HepG2 (cell line): Measurements from ENCODE around the gene ACP7. TPM values are rescaled to one million over a fixed set of nuclear protein-coding genes. Genes with fewer than 3 reads are reported as not detected.

Experiments
- ATAC-seq: fragments of 200-7000 bp; cut with Tn5 transposase; 3 replicates; pipeline ENCODE4 v1.9.1; 2020; ENCODE audit warnings: mild to moderate bottlenecking, moderate library complexity
- BruUV-seq: library from RNA; stranded (reverse); fragments of 400-500 nt; replicated peaks from 2 replicates; lab custom pipeline; 2021; lab: Mats Ljungman, UMichigan
- CTCF ChIA-PET: fragments of 300-600 bp; formaldehyde crosslinking; extraction: SDS; loops from one replicate; lab custom pipeline; 2021; ENCODE audit warnings: low total read pairs, inconsistent platforms, low intra/inter-chr PET ratio; lab: Yijun Ruan, JAX
- POLR2A ChIA-PET: fragments of 350-600 bp; sonication (Branson Sonifier 250); formaldehyde crosslinking; loops from one replicate; lab custom pipeline; 2020; ENCODE audit warnings: antibody characterized with exemption, inconsistent platforms; lab: Yijun Ruan, JAX
- DNase-seq: peaks from one replicate; pipeline ENCODE4 v3.0.0-alpha.2; 2015; ENCODE audit warnings: low spot score
- FAIRE-seq: peaks from 3 replicates; lab custom pipeline; 2011; peaks lifted over from hg19 to GRCh38; lab: Jason Lieb, UNC
- H2AFZ ChIP-seq: one replicate; pipeline ENCODE4 v1.6.1; 2011; ENCODE audit warnings: low read length, inconsistent platforms
- H3K27ac ChIP-seq: fragments of 300-600 bp; 3 replicates; pipeline ENCODE4 v1.8.0; 2011; ENCODE audit warnings: mixed run types, mild to moderate bottlenecking, mixed read lengths, low read length, inconsistent platforms; ENCODE audit not compliant: insufficient read depth; ENCODE audit errors: extremely low read length
- H3K27me3 ChIP-seq, 2 experiments: fragments of 200-600 bp in 1 of 2; 2 replicates in 1 of 2; 3 replicates in 1 of 2; pipeline versions ENCODE4 v1.6.0 to v1.8.0; 2011; ENCODE audit warnings: low read length in 2 of 2, mild to moderate bottlenecking in 2 of 2, moderate library complexity in 2 of 2, inconsistent platforms in 1 of 2; ENCODE audit not compliant: insufficient read depth in 2 of 2, control insufficient read depth in 1 of 2
- H3K36me3 ChIP-seq, 2 experiments: fragments of 200-600 bp in 1 of 2; replicated peaks in 1 of 2; 2 replicates in 1 of 2; 3 replicates in 1 of 2; pipeline versions ENCODE4 v1.5.1 to v1.8.0; 2011; ENCODE audit warnings: low read length in 2 of 2, inconsistent platforms in 1 of 2; ENCODE audit not compliant: insufficient read depth in 2 of 2, control insufficient read depth in 1 of 2
- H3K4me1 ChIP-seq: 2 replicates; pipeline ENCODE4 v1.5.1; 2012; ENCODE audit warnings: low read length, inconsistent platforms; ENCODE audit not compliant: insufficient read depth
- H3K4me2 ChIP-seq: 2 replicates; pipeline ENCODE4 v1.6.0; 2011; ENCODE audit warnings: low read depth, low read length, inconsistent platforms
- H3K4me3 ChIP-seq, 3 experiments: fragments of 200-600 bp in 1 of 3; sonication (generic), shearing (Covaris generic) in 1 of 3; replicated peaks in 1 of 3; 2 replicates each; pipeline ENCODE4 v1.5.1; 2011 to 2016; ENCODE audit warnings: low read length in 3 of 3, inconsistent platforms in 2 of 3, low read depth in 2 of 3, mild to moderate bottlenecking in 2 of 3, control low read depth in 1 of 3, mixed read lengths in 1 of 3; ENCODE audit not compliant: insufficient read depth in 1 of 3
- H3K79me2 ChIP-seq: one replicate; pipeline ENCODE4 v1.6.1; 2011; ENCODE audit warnings: low read length, inconsistent platforms; ENCODE audit not compliant: insufficient read depth
- H3K9ac ChIP-seq: 2 replicates; pipeline ENCODE4 v1.6.0; 2011; ENCODE audit warnings: mild to moderate bottlenecking, low read depth, low read length, inconsistent platforms; ENCODE audit not compliant: insufficient read depth
- H3K9me3 ChIP-seq: 2 replicates; pipeline ENCODE4 v1.5.1; 2012; ENCODE audit warnings: mild to moderate bottlenecking, low read length
- H4K20me1 ChIP-seq: 2 replicates; pipeline ENCODE4 v1.6.0; 2011; ENCODE audit warnings: inconsistent platforms, mild to moderate bottlenecking, low read length, moderate library complexity; ENCODE audit not compliant: insufficient read depth
- CTCF ChIP-seq: sonication (generic); formaldehyde crosslinking; IDR thresholded peaks from 2 replicates; pipeline ENCODE4 v1.5.0; 2020; ENCODE audit warnings: mild to moderate bottlenecking, missing genetic modification reagents, moderate library complexity
- KIAA2018 ChIP-seq: sonication (generic); formaldehyde crosslinking; IDR thresholded peaks from 2 replicates; pipeline ENCODE4 v1.5.0; 2020; ENCODE audit warnings: mild to moderate bottlenecking, missing genetic modification reagents, borderline replicate concordance
- NFKBIZ ChIP-seq: IDR thresholded peaks from 2 replicates; pipeline ENCODE4 v1.6.1; 2018; ENCODE audit warnings: missing genetic modification reagents, missing compliant biosample characterization
- NR2F1 ChIP-seq, 2 experiments: fragments of 450-650 bp in 1 of 2; formaldehyde crosslinking in 1 of 2; IDR thresholded peaks; 2 replicates each; pipeline versions ENCODE4 v1.5.0 to v1.6.1; 2016 to 2020; ENCODE audit warnings: mild to moderate bottlenecking in 1 of 2, missing compliant biosample characterization in 1 of 2, missing genetic modification reagents in 1 of 2, moderate library complexity in 1 of 2
- POGZ ChIP-seq: sonication (generic); formaldehyde crosslinking; IDR thresholded peaks from 2 replicates; pipeline ENCODE4 v1.4.0; 2020; ENCODE audit warnings: mild to moderate bottlenecking, missing genetic modification reagents
- ZBTB49 ChIP-seq: sonication (generic); formaldehyde crosslinking; IDR thresholded peaks from 2 replicates; pipeline ENCODE4 v1.4.0; 2020; ENCODE audit warnings: missing genetic modification reagents, borderline replicate concordance
- ZNF275 ChIP-seq: sonication (generic); formaldehyde crosslinking; IDR thresholded peaks from 2 replicates; pipeline ENCODE4 v1.8.0; 2022; ENCODE audit warnings: missing genetic modification reagents, mild to moderate bottlenecking, inconsistent platforms, borderline replicate concordance
- ZNF329 ChIP-seq: sonication (generic); formaldehyde crosslinking; IDR thresholded peaks from 2 replicates; pipeline ENCODE4 v1.9.0; 2021; ENCODE audit warnings: low read depth, mild to moderate bottlenecking, missing genetic modification reagents
- WGBS: methylation state at CpG from one replicate; pipeline ENCODE4 v1.1.6; 2017; ENCODE audit warnings: low lambda C conversion rate; 5-methylcytosine and 5-hydroxymethylcytosine counted together
- in situ Hi-C: cut with HindIII; loops from 2 replicates; pipeline ENCODE4 v1.10.0; 2017; ENCODE audit warnings: low pct_unique_long_range_greater_than_20kb; ENCODE audit not compliant: extremely low pct_ligation_motif_present
- intact Hi-C: fragments of 100-400 bp; cut with micrococcal nuclease; formaldehyde crosslinking; loops from one replicate; pipeline ENCODE4 v1.10.0; 2022; ENCODE audit not compliant: unreplicated experiment
- polyA plus RNA-seq, 8 experiments: library from polyadenylated mRNA; depleted of rRNA in 3 of 8; stranded (reverse) in 7 of 8; unstranded in 1 of 8; fragments of >200 nt; fragmentation: Illumina TruSeq in 4 of 8; extraction: Trizol in 4 of 8; gene quantifications; 2 replicates each; pipeline versions ENCODE4 v1.2.1 to v1.2.3, GENCODE V29; 2011 to 2016; ENCODE audit warnings: low read depth in 4 of 8, missing spikeins in 1 of 8, mixed read lengths in 1 of 8; ENCODE audit not compliant: insufficient read depth in 1 of 8
- total RNA-seq, 5 experiments: library from RNA; depleted of rRNA; stranded (reverse); fragments of >200 nt; fragmentation: Illumina TruSeq; extraction: Trizol; gene quantifications; 2 replicates each; pipeline ENCODE4 v1.2.3, GENCODE V29; 2016; ENCODE audit warnings: low read depth in 1 of 5

Gene ACP7
- total and polyA plus RNA-seq, 2 of the 13 experiments (the other 11 are each of a cell fraction or from before 2014, with no cell fraction given), result not detected

- TF ChIP-seq CTCF (CRISPR knock-in tag), result peak; percentile 79
Measured at GRCh38 chr19:39038098-39038497, 46.1 kb upstream of the ACP7 start (continued).

GRCh38 chr19:39045506-39045905 is 38.7 kb upstream of the ACP7 start:
- ATAC-seq (no peak), DNase-seq (no peak), FAIRE-seq (no peak)
- intact Hi-C loops, result loop anchor here (1.0 kb wide), 1 partner anchor 43 kb away; no protein-coding TSS in a partner anchor
- in situ Hi-C loops, result no loop called here
- no peaks in the 10 kb centered on the region; a peak in 1 of 5 replicates for H3K27me3 ChIP-seq
- no peaks in the 10 kb centered on the region for H3K79me2 ChIP-seq
- H2AFZ ChIP-seq, result no peak overlapping the region
- no peaks in the 10 kb centered on the region for H4K20me1 ChIP-seq
- peak overlapping the region; percentile 36; the same call in 1 of the 2 replicates for H3K4me2 ChIP-seq
- no peak overlapping the region for H3K4me3 ChIP-seq
- no peak overlapping the region for H3K9ac ChIP-seq
- no peak overlapping the region for H3K27ac ChIP-seq
- peaks cover 7% of the 10 kb centered on the region; the same call in 1 of the 2 replicates for H3K4me1 ChIP-seq
- ChIA-PET CTCF (no interaction called here), POLR2A (interaction anchor here (0.8 kb wide), 1 partner anchor 70 kb away, joined by 3 read pairs; the partner anchor contains the start of gene FBXO17)
- 8% methylated on average over 6 of the region's 6 CpGs for WGBS
- no peaks in the 10 kb centered on the region for H3K9me3 ChIP-seq
- no peaks in the 10 kb centered on the region for H3K36me3 ChIP-seq
- no TSS peak for BruUV-seq
- TF ChIP-seq NFKBIZ (CRISPR knock-in tag) (no peak), KIAA2018 (no peak), ZBTB49 (CRISPR knock-in tag) (no peak), ZNF275 (no peak), ZNF329 (CRISPR knock-in tag) (no peak), NR2F1 (CRISPR knock-in tag; IDR thresholded peaks at IDR 0.05) (no peak), POGZ (CRISPR knock-in tag) (no peak)
